Upper lobe of left lung (tissue), 6 donors: ENCODE data around the gene XPNPEP1. TPM values are rescaled to one million over a fixed set of nuclear protein-coding genes. Genes with fewer than 3 reads are reported as not detected.

Source experiments
- ATAC-seq, 2 donors: fragments of 200-7000 bp; cut with Tn5 transposase; one replicate each; pipeline ENCODE4 v1.9.1; 2022; ENCODE audit warnings: mild to moderate bottlenecking in 2 of 2, moderate library complexity in 2 of 2; ENCODE audit not compliant: low FRiP score in 2 of 2
- DNase-seq, 2 donors: peaks; one replicate each; pipeline ENCODE4 v3.0.0-alpha.2; 2019 to 2020
- H3K27ac ChIP-seq, 4 donors: fragments of 200-600 bp; sonication (generic); one replicate each; pipeline ENCODE4 v1.5.1; 2016 to 2019
- H3K27me3 ChIP-seq, 4 donors: fragments of 200-600 bp; sonication (generic); one replicate each; pipeline ENCODE4 v1.5.1; 2017 to 2019
- H3K36me3 ChIP-seq, 4 donors: fragments of 200-600 bp; sonication (generic); one replicate each; pipeline ENCODE4 v1.5.1; 2016 to 2019
- H3K4me1 ChIP-seq, 4 donors: fragments of 200-600 bp; sonication (generic); one replicate each; pipeline ENCODE4 v1.5.1; 2018 to 2019
- H3K4me3 ChIP-seq, 4 donors: fragments of 200-600 bp; sonication (generic); one replicate each; pipeline ENCODE4 v1.5.1; 2017 to 2019; ENCODE audit warnings: mild to moderate bottlenecking in 2 of 4, moderate library complexity in 1 of 4
- H3K9me3 ChIP-seq, 4 donors: fragments of 200-600 bp; sonication (generic); one replicate each; pipeline ENCODE4 v1.5.1; 2018 to 2019
- CTCF ChIP-seq, 6 experiments: fragments of 450-650 bp in 4 of 6; fragments of 200-600 bp in 2 of 6; sonication (generic) in 2 of 6; IDR thresholded peaks; one replicate each; pipeline ENCODE4 v1.5.1; 2016 to 2019; ENCODE audit warnings: antibody characterized with exemption in 6 of 6
- EP300 ChIP-seq, 4 donors: sonication (generic); formaldehyde crosslinking; IDR thresholded peaks; one replicate each; pipeline ENCODE4 v1.5.1; 2017; ENCODE audit warnings: antibody characterized with exemption in 4 of 4, control low read depth in 2 of 4
- POLR2A ChIP-seq, 4 donors: fragments of 450-650 bp; IDR thresholded peaks; one replicate each; pipeline ENCODE4 v1.5.1; 2016 to 2017; ENCODE audit warnings: antibody characterized with exemption in 4 of 4, mild to moderate bottlenecking in 2 of 4
- POLR2AphosphoS5 ChIP-seq, 2 donors: sonication (generic); formaldehyde crosslinking; IDR thresholded peaks; one replicate each; pipeline ENCODE4 v1.5.1; 2017; ENCODE audit warnings: antibody characterized with exemption in 2 of 2
- WGBS, 2 donors: methylation state at CpG; one replicate each; pipeline ENCODE4 v1.1.5; 2017 to 2018; 5-methylcytosine and 5-hydroxymethylcytosine counted together
- total RNA-seq, 6 donors: library from RNA; depleted of rRNA in 4 of 6; stranded (reverse); fragments of >200 nt in 4 of 6; gene quantifications; one replicate each; pipeline versions ENCODE4 v1.1.0 to v1.2.1, GENCODE V29; 2016 to 2021
- donor health status: DM: no; HTN: no; CAD: no; lungs with moderate emphysema.
- donor health status: DM: no; HTN: yes; CAD: no; lungs with severe emphysema.

XPNPEP1 gene
- total RNA-seq, 6 donors from 2014 or later = 40.6 to 132 (median 57.8) TPM

GRCh38 chr10:109931163-109931562, 7.9 kb upstream of the XPNPEP1 start:
- no peak for TF ChIP-seq POLR2A (IDR thresholded peaks at IDR 0.05)
- TF ChIP-seq CTCF (IDR thresholded peaks at IDR 0.05) = no peak
- TF ChIP-seq EP300 (IDR thresholded peaks at IDR 0.05) = no peak
- TF ChIP-seq POLR2AphosphoS5 (IDR thresholded peaks at IDR 0.05) = no peak
- no peak overlapping the region for H3K4me3 ChIP-seq
- H3K4me1 ChIP-seq = peaks cover 0 to 9% (median 4%) of the 10 kb centered on the region in 4 donors

GRCh38 chr10:109929501-109930219, 6.3 kb upstream of the XPNPEP1 start:
- H3K27ac ChIP-seq = no peak overlapping the region
- 62 to 66% methylated on average over 3 of the region's 3 CpGs for WGBS, 2 donors
- no peaks in the 10 kb centered on the region for H3K36me3 ChIP-seq
- no peaks in the 10 kb centered on the region for H3K27me3 ChIP-seq
- peaks cover 0 to 9% (median 0%) of the 10 kb centered on the region in 4 donors for H3K4me1 ChIP-seq
- ATAC-seq (no peak), DNase-seq (no peak)
- no peaks in the 10 kb centered on the region for H3K9me3 ChIP-seq
- no peak overlapping the region for H3K4me3 ChIP-seq
- TF ChIP-seq POLR2A (IDR thresholded peaks at IDR 0.05) (no peak), EP300 (IDR thresholded peaks at IDR 0.05) (no peak), CTCF (IDR thresholded peaks at IDR 0.05) (no peak), POLR2AphosphoS5 (IDR thresholded peaks at IDR 0.05) (no peak)

More at GRCh38 chr10:109931163-109931562, 7.9 kb upstream of the XPNPEP1 start:
- Histone ChIP-seq H3K9me3 (no peaks in the 10 kb centered on the region), H3K27me3 (no peaks in the 10 kb centered on the region), H3K36me3 (no peaks in the 10 kb centered on the region), H3K27ac (no peak overlapping the region)
- no peak for ATAC-seq
- DNase-seq = no peak
- 67 to 89% methylated on average over 1 of the region's 1 CpG for WGBS, 2 donors

- DNase-seq (no peak), ATAC-seq (peak in 1 of 2 donors; percentile 48)
- H3K36me3 ChIP-seq = no peaks in the 10 kb centered on the region
- TF ChIP-seq POLR2AphosphoS5 (IDR thresholded peaks at IDR 0.05) = no peak
- no peak for TF ChIP-seq POLR2A (IDR thresholded peaks at IDR 0.05)
- no peak for TF ChIP-seq EP300 (IDR thresholded peaks at IDR 0.05)
- TF ChIP-seq CTCF (IDR thresholded peaks at IDR 0.05) = no peak
- H3K27ac ChIP-seq = no peak overlapping the region
- 74 to 90% methylated on average over 1 of the region's 1 CpG for WGBS, 2 donors
- H3K4me1 ChIP-seq = peaks cover 3 to 9% (median 3%) of the 10 kb centered on the region in 4 donors
- no peak overlapping the region for H3K4me3 ChIP-seq
- H3K9me3 ChIP-seq = no peaks in the 10 kb centered on the region
- no peaks in the 10 kb centered on the region for H3K27me3 ChIP-seq
Measured at GRCh38 chr10:109928475-109928891, 5.2 kb upstream of the XPNPEP1 start.

GRCh38 chr10:109926825-109927224, 3.5 kb upstream of the XPNPEP1 start:
- H3K27me3 ChIP-seq = no peaks in the 10 kb centered on the region
- no peak overlapping the region for H3K4me3 ChIP-seq
- peaks cover 6 to 20% (median 12%) of the 10 kb centered on the region in 4 donors for H3K4me1 ChIP-seq
- H3K36me3 ChIP-seq = no peaks in the 10 kb centered on the region
- H3K9me3 ChIP-seq = no peaks in the 10 kb centered on the region
- no peak overlapping the region for H3K27ac ChIP-seq
- DNase-seq = no peak
- 67 to 91% methylated on average over 2 of the region's 2 CpGs for WGBS, 2 donors
- no peak for ATAC-seq
- no peak for TF ChIP-seq CTCF (IDR thresholded peaks at IDR 0.05)
- TF ChIP-seq POLR2AphosphoS5 (IDR thresholded peaks at IDR 0.05) = no peak
- TF ChIP-seq POLR2A (IDR thresholded peaks at IDR 0.05) = no peak
- no peak for TF ChIP-seq EP300 (IDR thresholded peaks at IDR 0.05)
